HTR-8/SVneo (cell line): Measurements from ENCODE around the gene MICALL2.
A peak's percentile ranks its signal among the peaks of the same experiment; 100 is the strongest.

Experiments used
- DNase-seq: peaks from one replicate; pipeline ENCODE4 v3.0.0; 2011; ENCODE audit warnings: low spot score, mixed read lengths; ENCODE audit not compliant: insufficient read length
- FAIRE-seq: peaks from 2 replicates; lab custom pipeline; 2011; peaks lifted over from hg19 to GRCh38; lab: Jason Lieb, UNC

MICALL2 gene

DNA sequence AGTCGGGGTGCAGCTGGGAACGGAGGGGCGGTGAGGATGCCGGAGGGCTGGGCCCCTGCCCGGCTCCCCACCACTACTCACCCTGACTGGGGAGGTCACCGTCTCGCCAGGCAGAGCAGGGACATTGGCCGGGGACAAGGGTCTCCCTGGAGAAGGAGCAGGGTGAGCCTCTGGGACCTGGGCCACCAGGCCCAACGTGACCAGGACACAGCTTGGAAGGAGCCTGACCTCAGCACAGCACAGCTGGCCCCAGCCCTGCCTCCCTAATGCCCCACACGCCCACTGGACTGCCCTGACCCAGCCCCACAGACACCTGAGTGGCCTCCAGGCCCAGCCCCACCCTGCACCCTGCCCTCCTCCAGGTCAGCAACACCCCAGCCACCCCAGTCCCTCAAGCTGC is 21.1 kb downstream of the MICALL2 start:
- no peak for DNase-seq
- FAIRE-seq, result no peak

DNA sequence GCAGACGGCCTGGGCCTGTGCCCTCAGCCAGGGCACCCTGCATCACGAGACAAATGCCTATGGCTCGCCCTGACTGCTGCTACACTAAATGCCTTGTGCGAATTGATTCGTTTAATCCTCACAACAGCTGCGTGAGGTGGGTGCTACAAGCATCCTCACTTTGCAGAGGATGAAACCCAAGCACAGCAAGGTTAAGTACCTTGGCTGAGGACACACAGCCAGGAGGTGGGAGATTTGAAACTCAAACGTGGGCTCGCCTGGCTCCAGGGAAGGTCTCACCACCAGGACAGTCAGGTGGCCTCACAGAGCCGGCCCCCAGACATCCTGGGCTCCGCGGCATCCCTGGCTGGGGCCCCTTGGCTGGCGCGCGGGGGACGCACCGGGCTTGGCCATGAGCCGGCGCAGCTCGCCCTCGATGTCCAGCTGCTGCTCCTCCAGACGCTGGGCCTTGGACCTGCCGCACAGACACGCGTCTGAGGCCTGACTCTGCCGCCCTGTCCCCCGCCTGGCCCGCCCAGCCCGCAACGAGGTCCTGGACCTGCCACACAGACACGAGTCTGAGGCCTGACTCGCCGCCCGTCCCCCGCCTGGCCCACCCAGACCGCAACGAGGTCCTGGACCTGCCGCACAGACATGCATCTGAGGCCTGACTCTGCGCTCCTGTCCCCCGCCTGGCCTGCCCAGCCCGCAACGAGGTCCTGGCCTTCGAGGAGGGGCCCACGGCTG is 22.0 kb downstream of the MICALL2 start:
- no peak for FAIRE-seq
- no peak for DNase-seq

DNA sequence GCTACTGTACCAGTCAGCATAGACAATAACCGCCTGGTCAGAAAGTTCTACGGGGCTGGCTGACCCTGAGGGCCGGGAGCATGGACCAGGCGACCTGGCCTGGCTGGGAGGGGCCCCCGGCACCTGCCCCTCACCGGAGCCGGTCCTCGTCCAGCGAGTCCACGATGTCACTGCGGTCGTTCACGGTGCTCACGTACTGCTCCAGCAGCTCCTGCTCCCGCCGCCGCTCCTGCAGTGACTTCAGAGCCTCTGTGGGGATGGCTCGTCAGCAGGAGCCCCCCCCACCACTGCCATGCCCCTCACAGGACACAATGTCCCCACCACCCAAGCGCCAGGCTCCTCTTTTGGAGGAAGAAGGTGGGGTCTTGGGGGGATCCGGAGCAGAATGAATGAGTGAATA is 22.7 kb downstream of the MICALL2 start:
- DNase-seq (no peak), FAIRE-seq (no peak)

DNA sequence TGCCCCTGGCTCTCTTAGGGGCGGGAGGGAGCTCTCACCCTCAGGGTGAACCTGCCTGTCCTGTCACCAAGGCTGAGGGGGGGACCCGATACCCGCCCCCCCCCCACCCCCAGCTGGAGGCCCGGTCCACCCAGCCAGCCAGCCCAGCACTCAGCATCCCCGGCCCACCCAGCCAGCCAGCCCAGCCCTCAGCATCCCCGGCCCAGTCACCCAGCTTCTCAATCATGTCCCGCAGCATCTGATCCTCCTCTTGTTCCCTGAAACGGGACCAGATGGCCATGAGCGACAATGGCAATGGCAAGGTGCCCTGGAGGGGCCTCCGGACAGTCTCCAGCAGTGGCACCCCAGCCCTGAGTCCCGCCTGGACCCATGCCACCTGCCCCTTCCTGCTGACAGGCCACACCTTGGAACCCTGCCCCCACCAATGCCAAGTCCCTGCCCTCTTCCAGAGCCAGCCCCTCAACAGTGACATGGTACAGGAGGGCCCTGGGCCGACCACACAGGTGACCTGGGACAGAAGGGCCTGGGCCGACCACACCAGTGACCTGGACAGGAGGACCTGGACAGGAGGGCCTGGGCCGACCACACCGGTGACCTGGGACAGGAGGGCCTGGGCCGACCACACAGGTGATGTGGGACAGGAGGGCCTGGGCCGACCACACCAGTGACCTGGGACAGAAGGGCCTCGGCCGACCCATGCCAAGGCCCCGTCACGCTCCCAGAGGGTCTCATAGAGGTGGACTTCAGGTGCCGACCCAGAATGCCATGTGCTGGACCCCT is 24.2 kb downstream of the MICALL2 start:
- FAIRE-seq, result no peak
- no peak for DNase-seq

DNA sequence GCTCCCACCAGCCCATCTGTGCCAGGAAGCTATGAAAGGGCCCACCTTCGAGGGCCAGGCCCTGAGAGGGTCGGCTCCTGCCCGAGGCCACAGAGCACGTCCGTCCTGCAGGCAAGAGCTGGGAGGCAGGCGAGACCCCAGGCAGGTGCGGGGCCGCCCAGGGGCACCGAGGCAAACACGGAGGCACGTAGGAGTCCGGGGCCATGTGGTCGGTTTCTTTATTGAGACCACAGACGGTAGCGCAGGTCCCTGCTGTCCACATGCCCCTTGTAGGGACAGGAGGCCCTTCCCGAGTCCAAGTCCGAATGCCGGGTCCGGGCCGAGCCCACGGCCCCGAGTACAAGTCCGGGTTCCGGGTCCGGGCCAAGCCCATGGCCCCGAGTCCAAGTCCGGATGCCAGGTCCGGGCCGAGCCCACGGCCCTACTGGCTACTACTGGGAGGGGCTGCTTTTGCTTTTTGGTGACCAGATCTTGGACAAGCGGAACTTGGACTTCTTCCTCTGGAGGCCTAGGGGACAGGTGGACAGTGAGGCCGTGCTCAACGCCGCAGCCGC is 25.0 kb downstream of the MICALL2 start:
- DNase-seq, result no peak
- no peak for FAIRE-seq

DNA sequence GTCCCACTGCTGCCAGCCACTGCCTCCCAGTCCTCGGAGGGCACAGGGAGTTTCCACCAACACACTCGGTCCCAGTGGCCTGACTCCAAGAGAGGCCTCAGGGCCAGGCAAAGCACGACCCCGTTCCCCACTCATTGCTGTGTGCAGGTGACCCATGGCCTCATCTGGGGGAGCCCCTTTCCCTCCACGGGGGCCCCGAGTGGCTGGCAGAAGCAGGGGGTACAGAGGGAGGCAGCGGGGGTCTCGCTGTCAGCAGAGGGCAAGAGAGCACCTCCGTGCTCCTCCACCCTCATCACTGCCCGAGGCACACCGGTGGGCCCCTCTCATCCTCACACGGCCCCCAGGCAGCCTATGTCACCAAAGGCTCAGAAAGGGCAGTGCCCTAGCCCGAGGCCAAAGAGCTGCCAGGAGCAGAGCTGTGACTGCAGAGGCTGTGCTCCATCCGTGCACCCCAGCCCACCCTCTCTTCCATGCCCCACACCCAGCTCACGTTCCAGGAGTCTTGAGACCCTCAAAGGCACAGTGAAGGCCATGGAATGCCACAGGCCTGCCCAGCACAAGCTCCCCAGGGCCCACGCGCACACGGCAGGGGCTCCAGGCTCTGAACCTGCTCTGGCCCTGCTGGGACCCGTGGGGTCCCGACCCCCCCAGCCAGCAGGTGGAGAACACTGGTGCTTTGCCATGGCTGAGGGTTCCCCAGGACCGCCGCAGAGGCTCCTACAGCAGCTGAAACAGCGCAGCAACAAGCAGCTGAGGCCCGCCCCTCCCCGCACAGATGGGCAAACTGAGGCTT is 25.9 kb downstream of the MICALL2 start:
- no peak for FAIRE-seq
- no peak for DNase-seq

DNA sequence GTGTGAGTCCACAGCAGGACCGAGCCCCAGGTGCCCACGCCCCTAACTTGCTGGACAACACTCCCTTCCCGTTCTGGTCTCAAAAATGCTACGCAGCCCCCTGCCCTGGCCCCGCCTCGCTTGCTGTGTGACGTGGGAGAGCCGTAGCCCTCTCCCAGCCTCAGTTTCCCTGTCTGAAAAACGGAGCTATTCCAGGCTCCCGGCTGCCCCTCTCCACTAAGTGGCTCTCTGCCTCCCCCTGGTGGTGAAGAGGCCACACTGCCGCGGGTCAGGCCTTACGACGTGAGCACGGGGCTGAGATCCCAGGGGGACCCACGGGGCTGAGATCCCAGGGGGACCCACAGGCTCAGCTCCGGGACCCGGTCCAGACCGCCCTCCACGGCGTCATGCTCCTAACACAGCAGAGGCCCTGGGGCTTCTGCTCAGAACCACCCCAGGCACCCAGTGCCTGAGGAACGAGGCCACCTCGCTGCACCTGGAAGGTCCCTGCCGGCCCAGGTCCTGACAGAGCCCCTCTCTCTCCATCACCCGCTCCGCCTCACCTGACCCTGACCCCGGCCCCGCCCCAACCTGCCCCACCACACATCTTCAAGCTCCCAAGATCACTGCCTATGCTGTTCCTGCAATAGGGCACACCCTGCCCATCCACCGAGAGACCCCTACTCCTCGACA is 26.7 kb downstream of the MICALL2 start:
- FAIRE-seq (peak; percentile 71), DNase-seq (peak; percentile 85)

DNA sequence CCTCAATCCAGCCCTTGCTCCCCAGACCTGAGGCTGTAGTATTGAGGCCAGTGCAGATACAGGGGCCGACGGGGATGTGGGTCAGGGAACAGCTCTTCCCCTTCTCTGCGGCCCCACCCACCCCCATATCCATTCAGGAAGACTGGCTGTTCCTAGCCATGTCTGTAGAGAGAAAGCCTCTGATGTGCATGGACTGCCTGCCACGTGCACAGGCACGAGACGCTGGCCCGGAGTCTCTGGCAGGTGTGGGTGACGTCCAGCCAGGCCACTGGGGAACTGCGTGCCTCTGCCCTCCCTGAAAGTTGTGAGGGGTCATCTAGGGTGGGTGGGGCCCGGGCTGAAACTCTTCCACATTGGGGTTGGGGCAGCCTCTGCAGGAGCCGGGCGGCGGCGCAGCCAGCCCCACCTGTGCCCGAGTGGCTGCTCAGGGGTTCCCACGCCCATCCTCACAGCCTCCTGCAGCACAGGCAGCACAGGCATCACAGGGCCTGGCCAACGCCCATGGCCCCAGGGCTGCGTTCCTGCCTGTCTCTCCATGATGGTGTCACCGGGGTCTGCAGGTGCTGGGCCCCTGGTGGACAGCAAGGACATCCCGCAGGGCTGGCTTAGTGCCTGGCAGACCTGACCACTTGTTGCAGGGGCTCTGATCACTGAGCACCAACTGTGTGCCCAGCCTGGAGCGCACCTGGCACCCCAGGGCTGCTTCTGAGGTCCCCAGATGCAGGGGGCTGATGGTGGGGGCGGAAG is 27.5 kb downstream of the MICALL2 start:
- no peak for FAIRE-seq
- DNase-seq, result no peak

DNA sequence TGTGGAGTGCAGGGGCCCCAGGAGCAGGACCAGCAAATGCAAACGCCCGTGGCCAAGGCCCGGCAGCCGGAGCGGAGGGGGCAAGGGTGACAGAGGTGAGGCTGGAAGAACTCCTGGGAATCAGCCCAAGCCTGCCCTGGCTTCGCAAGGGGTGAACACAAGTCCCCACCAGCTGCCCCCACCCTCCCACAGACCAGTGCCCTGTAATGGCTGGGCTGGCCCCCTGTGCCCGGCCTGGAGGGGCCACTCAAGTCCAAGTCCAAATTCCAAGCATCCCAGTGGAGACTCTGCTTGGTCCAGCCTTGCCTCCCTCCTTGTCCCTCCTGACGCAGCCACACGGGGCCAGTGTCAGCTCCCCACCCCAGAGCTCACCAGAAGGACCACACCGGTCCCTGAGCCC is 28.0 kb downstream of the MICALL2 start:
- DNase-seq (no peak), FAIRE-seq (no peak)

DNA sequence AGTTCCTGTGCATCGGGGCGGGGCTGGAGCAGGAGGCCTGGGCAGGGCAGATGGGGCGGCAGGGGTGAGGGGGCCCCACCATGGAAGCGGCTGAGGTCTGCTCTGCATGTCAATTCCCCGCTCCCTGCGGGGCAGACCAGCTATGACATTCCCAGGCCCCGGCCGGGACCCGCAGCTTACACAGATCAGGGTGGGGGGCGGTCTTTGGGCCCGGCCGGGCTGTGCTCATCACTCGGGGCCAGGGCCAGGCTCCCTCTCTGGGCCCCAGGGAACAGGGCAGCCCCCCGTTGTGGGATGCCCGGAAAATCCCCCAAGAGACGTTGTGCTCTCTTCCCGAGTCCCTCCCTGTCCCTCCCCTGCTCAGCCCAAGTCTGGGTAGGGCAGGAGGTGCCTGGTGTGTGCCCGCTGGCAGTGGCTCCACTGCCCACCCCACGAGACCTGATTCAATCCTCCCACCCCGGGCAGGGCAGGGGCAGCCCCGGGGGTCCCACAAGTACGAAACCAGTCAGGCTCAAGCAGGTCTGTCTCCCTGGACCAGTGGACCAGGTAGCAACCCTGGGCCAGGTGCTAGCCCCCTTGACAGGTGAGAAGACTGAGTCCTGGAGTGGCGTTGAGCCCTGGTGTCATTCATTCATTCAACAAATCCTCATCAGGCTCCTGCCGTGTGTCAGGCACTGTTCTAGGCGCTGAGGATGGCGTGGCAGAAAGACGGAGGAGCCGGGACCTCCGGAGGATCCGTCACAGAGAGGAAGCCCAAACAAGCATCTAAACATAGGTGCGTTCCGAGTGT is 29.0 kb downstream of the MICALL2 start:
- no peak for FAIRE-seq
- DNase-seq, result no peak

DNA sequence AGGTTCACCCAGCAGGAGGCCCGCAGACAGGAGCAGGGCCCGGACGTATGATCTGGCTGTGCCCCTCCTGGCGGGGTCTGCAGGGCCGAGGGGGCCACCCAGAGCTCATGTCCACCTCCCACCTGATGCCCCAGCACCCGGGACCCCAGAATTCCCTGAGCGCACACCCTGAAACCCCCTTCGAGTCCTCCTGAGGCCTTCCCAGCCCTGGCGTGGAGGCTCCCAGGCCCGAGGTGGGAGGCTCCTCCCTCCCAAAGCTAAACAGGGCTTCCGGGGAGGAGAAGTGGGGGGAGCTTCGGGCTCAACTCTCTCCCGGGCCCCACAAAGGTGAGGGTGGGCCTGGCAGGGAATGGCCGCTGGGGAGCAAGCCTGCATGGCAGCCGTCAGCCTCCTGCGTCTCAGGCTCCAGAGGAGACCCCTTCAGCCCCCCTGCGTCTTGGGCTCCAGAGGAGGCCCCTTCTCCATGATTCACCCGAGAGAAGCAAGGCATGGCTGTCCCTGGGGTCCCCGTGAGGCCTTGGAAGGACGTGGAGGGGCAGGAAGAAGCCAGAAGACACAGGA is 30.2 kb downstream of the MICALL2 start:
- DNase-seq (no peak), FAIRE-seq (no peak)

DNA sequence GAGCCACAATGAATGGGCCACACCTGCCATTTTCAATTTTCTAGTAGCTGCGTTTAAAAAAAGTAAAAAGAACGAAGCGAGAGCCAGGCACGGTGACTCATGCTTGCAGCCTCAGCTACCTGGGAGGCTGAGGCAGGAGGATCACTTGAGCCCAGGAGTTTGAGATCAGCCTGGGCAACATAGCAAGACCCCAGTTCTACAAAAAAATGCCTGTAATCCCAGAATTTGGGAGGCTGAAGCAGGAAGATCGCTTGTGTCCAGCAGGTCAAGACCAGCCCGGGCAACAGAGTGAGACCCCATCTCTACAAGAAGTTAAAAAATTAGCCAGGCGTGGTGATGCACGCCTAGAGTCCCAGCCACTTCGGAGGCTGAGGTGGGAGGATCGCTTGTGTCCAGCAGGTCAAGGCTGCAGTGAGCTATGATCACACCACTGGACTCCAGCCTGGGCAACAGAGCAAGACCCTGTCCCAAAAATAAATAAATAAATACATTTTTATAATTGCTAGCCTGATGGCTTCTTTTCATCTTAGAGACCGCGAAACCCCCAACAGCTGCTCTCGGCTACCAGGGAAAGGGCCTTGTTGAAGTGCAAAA is 32.1 kb downstream of the MICALL2 start:
- DNase-seq, result no peak
- FAIRE-seq, result no peak

DNA sequence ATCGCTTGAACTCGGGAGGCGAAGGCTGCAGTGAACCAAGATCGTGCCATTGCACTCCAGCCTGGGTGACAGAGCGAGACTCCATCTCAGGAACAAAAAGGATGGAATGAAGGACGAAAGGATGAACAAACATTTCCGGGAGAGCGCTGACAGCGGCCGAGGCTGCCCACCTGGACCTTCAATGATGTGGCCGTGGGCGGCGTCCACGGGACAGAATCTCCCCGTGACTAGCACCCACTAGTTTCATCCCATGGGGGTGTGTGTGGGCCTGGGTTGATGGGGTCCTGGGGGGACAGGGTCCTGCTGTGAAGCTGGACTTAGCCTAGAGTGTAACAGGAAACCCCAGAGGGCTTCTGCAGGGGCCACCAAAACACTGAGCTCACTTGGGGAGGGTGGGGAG is 32.8 kb downstream of the MICALL2 start:
- DNase-seq (no peak), FAIRE-seq (no peak)

DNA sequence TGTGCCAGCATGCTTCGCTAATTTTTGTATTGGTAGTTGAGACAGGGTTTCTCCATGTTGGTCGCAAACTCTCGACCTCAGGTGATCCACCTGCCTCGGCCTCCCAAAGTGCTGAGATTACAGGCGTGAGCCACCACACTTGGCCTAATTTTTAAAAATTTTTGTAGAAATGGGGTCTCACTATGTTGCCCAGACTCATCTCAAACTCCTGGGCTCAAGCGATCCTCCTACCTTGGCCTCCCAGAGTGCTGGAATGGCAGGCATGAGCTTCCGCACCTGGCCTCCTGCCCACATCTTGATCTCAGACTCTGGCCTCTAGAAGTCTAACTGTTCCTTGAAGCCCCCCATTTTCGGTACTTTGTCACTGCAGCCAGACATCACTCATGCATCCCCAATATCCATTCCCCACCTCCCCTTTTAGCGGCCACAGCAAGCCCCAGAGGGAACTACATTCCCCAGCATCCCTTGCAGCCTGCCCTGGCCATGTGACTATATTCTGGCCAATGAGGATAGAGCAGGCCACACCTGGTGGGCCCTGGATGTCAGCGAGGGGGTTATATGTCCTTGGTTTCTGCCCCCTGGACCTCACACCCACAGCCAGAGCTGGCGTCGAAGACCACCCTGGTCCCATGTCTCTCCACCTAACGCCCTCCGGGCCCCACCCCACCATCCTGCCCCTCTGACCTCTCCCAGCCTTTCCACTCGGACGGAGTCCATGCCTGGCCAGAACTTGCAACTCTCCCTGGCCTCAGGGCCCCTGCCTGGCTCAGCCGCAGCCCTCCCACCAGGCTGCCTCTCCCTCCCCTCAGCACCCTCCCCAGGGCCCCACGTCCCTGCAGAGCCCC is 33.8 kb downstream of the MICALL2 start:
- no peak for FAIRE-seq
- peak; percentile 63 for DNase-seq

DNA sequence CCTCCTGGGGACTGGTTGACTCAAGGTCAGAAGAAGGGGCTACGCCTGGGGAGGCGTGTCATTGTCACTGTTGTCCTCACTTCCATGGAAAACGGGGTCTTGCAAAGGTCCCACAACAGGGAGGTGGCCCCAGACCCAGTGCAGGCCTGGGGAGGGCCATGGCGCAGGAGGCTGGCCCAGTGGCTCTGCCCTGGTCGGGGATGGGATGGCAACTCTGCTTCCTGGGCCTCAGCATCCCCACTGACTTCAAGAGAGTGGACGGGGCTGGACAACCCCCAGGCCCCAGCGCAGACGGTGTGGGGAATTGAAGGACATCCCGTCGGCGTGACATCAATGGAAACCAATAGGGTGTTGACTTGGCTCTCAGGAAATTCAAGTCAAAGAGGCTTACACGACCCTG is 35.2 kb downstream of the MICALL2 start:
- DNase-seq (no peak), FAIRE-seq (no peak)

DNA sequence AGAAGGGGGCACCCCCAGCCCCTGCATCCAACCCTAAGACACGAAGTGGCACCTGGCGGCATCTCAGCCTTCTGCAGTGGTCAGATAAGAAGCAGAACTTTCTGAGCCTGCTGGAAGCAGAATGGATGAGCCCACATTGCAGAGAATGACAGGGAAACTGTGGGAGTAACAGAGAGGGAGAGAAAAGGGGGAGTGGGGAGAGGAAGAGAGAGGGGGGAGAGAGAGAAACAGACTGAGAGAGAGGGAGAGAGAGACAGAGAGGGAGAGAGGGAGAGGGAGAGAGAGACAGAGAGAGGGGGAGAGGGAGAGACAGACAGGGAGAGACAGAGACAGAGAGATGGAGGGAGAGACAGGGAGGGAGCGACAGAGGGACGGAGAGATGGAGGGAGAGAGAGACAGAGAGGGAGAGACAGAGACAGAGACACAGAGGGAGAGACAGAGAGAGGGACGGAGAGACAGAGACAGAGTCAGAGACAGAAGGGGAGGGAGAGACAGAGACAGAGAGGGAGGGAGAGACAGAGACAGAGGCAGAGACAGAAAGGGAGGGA is 35.9 kb downstream of the MICALL2 start:
- DNase-seq, result no peak
- peak; percentile 20 for FAIRE-seq
